ENCODE data around the gene PEX11A.

Gene PEX11A

GRCh38 chr15:89654847-89655805, 35.4 kb downstream of the PEX11A start, which contains the start of gene KIF7:
Gene KIF7, minus strand, starts transcription at chr15:89655467. Its CDS starts 2,537 bp downstream, at chr15:89652930.
- peak; percentile 49 for DNase-seq (ENCODE audit: low read depth)

GRCh38 chr15:89654301-89654761, 36.2 kb downstream of the PEX11A start:
- DNase-seq (ENCODE audit: low read depth) = peak; percentile 58

GRCh38 chr15:89653578-89653977, 37.0 kb downstream of the PEX11A start:
- DNase-seq (ENCODE audit: low read depth) = no peak

GRCh38 chr15:89652666-89653065, 37.9 kb downstream of the PEX11A start:
- no peak for DNase-seq (ENCODE audit: low read depth)

- DNase-seq (ENCODE audit: low read depth) = no peak
These were observed 38.4 kb downstream of the PEX11A start for GRCh38 chr15:89652131-89652530.

- DNase-seq (ENCODE audit: low read depth) = no peak
These were observed 40.8 kb downstream of the PEX11A start for GRCh38 chr15:89649716-89650115.

GRCh38 chr15:89649013-89649625, 41.4 kb downstream of the PEX11A start:
- DNase-seq (ENCODE audit: low read depth) = no peak

GRCh38 chr15:89648106-89649012, 42.2 kb downstream of the PEX11A start:
- DNase-seq (ENCODE audit: low read depth) = no peak

GRCh38 chr15:89647191-89647851, 43.2 kb downstream of the PEX11A start:
- peak; percentile 41 for DNase-seq (ENCODE audit: low read depth)

- no peak for DNase-seq (ENCODE audit: low read depth)
These were observed 44.0 kb downstream of the PEX11A start for GRCh38 chr15:89646416-89647141.

- DNase-seq (ENCODE audit: low read depth) = no peak
These were observed 44.9 kb downstream of the PEX11A start for GRCh38 chr15:89645680-89646079.

- DNase-seq (ENCODE audit: low read depth) = no peak
These were observed 48.4 kb downstream of the PEX11A start for GRCh38 chr15:89642106-89642505.

- DNase-seq (ENCODE audit: low read depth) = no peak
These were observed 49.5 kb downstream of the PEX11A start for GRCh38 chr15:89641053-89641452.

GRCh38 chr15:89640245-89640644, 50.3 kb downstream of the PEX11A start:
- DNase-seq (ENCODE audit: low read depth) = no peak

GRCh38 chr15:89633585-89633984, 57.0 kb downstream of the PEX11A start:
- no peak for DNase-seq (ENCODE audit: low read depth)

GRCh38 chr15:89632563-89633430, 57.8 kb downstream of the PEX11A start:
- DNase-seq (ENCODE audit: low read depth) = no peak

GRCh38 chr15:89631902-89632264, 58.7 kb downstream of the PEX11A start:
- DNase-seq (ENCODE audit: low read depth) = no peak

Data from iris pigment epithelial cell (primary cell).